NOMO-1 treated with DMSO at 0.1 percent for 48 hours (cell line): Measurements from ENCODE around the gene RGL3.
"Not testable (repeated sequence)": the region's sequence is repeated elsewhere in the genome, so short reads cannot be mapped to it uniquely, and the experiment has no call there.

ENCODE experiments used
- DNase-seq: peaks from one replicate; lab custom pipeline; 2025; ENCODE audit not compliant: unreplicated experiment; lab: John Stamatoyannopoulos, UW

RGL3 gene, protein sequence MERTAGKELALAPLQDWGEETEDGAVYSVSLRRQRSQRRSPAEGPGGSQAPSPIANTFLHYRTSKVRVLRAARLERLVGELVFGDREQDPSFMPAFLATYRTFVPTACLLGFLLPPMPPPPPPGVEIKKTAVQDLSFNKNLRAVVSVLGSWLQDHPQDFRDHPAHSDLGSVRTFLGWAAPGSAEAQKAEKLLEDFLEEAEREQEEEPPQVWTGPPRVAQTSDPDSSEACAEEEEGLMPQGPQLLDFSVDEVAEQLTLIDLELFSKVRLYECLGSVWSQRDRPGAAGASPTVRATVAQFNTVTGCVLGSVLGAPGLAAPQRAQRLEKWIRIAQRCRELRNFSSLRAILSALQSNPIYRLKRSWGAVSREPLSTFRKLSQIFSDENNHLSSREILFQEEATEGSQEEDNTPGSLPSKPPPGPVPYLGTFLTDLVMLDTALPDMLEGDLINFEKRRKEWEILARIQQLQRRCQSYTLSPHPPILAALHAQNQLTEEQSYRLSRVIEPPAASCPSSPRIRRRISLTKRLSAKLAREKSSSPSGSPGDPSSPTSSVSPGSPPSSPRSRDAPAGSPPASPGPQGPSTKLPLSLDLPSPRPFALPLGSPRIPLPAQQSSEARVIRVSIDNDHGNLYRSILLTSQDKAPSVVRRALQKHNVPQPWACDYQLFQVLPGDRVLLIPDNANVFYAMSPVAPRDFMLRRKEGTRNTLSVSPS

DNA sequence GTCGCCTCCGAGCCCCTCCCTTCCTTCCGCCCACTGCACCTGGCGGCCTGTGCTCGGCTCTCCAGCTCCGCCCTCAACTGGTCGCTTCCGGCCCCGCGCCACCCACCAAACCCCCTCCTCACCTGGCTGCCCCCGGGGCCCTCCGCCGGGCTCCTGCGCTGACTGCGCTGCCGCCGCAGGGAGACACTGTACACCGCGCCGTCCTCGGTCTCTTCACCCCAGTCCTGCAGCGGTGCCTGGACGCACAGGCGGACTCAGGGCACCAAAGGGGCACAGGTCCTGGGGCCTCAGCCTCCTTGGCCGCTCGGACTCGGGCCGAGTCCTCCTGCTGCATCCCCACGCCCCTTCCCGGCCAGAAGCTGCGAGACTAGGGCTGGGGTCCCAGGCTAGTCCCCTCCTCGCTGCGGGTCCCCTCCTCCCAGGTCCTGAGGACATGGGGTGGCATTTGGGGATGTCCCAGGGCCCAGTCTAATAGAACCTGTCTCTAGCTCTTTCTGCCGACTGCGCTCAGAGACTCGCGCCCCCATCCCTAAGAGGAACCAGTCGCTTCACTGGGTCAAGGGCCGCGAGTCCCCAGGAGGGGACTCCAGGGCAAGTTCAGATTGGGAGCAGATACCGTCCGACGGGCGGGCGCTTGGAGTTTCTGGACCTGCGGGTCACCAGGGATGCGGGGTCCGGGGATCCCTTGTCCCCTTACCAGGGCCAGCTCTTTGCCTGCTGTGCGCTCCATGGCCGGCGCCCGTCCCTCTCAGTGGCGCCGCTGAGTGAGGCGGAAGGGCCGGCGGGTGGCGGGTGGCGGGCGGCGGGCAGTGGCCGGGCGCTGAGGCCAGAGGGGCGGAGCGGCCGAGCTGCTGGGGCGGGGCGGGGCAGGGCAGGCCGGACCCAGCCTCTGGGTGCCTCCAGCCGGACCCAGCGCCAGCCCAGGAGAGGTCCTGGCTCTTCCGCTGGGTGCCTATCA lies at the start of gene RGL3:
Gene RGL3 (minus strand): TSS at position 766 of the 958 bp plus-strand sequence. CDS start 36 bp downstream, at position 730.
- no peak for DNase-seq

DNA sequence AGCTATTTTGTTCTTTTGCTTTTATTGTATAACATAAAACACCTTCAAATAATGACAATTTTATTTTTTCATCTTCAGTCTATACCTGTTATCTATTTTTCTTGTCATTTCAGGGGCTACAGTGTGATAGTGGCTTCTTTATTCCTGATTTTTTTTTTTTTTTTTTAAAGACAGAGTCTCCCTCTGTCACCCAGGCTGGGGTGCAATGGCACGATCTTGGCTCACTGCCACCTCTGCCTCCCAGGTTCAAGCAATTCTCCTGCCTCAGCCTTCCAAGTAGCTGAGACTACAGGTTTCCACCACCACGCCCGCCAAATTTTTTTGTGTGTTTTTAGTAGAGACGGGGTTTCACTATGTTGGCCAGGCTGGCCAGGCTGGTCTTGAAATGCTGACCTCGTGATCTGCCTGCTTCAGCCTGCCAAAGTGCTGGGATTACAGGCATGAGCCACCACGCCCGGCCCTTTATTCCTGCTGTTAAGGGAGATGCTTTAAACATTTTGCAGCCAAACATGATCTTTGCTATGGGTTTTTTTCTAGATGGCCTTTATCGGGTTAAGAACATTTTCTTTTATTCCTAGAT lies 49.2 kb upstream of the RGL3 start:
- not testable (repeated sequence) for DNase-seq

DNA sequence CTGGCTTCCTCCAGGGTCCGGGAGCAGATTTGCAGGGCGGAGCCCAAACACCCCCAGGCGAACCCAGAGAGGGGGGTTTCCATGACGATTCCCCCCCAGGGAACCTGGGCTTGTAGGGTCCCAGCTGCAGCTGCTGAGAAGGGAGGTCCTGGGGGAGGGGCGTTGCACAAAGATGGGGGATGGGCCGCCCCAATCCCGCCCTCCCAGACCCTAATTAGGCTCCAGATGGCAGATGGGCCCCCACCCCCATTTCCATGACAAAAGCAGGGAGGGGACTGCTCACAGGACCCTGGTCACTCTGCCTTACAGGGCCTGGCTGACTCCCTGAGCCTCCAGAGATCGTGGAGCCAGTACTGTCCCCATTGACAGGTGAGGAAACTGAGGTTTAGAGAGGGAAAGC lies 46.5 kb upstream of the RGL3 start:
- DNase-seq, result no peak

DNA sequence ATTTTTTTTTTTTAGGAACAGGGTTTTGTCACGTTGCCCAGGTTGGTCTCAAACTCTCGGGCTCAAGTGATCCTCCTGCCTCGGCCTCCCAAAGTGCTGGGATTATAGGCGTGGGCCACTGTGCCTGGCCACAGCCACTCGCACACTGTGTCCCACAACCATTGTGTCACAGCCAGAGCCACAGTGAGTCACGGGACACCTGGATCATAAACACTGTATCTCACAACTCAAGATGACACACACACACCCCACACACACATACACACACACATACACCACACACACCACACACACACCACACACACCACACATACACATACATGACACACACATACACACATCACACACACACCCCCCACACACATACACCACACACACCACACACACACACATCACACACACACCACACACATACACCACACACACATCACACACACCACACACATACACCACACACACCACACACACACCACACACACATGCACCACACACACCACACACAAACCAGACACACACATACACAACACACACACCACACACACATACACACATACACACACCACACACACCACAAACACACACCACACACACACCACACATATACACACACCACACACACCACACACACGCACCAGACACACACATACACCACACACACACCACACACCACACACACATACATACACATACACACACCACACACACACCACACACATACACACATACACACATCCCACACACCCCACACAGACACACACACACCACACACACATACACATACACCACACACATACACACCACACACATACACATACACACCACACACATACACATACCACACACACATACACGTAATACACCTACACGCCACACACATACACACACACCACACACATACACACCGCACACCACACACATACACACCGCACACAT lies 45.5 kb upstream of the RGL3 start:
- no peak for DNase-seq

DNA sequence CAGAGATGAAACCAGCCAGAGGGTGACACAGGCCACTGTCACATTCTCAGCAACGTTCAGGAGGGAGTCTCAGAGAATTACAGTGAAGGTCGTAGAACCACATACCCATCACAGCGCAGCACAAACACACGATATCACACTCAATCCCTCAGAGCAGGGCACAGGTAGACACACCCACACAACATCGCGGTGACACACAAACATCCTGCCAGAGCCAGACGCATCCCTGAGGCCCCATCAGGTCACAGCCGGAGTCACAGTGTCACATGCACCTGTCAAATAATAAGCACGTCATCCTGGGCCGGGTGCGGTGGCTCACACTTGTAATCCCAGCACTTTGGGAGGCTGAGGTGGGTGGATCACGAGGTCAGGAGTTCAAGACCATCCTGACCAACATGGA lies 44.3 kb upstream of the RGL3 start:
- no peak for DNase-seq

DNA sequence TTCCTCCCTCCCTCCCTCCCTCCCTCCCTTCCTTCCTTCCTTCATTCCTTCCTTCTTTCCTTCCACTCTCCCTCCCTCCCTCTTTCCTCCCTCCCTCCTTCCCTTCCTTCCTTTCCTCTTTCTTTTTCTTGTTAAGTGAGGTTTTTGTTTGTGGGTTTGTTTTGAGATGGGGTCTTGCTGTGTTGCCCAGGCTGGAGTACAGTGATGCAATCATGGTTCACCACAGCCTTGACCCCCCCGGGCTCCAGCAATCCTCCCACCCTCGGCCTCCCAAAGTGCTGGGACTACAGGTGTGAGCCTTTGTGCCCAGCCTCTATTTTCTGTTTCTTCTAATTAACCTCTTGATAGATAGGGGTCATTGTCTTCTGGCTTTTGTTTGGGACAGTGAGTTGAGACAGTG lies 42.3 kb upstream of the RGL3 start:
- DNase-seq, result no peak

DNA sequence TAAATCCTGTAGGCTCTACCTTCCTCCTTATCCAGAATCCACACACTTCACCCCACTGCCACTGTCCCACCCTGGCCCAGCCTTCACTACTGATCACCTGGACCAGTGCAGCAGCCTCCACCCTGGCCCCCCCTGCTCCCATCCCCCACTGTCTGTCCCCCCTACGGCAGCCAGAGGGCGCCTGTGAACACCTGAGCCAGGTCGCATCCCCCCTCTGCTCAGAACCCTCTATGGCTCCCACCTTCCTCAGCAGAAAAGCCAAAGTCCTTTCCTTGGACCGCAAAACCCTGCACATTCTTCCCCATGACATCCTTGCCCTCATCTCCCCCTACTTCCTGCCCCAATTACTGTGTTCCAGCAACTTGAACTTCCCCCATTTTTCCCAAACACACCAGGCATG lies 41.1 kb upstream of the RGL3 start:
- no peak for DNase-seq

DNA sequence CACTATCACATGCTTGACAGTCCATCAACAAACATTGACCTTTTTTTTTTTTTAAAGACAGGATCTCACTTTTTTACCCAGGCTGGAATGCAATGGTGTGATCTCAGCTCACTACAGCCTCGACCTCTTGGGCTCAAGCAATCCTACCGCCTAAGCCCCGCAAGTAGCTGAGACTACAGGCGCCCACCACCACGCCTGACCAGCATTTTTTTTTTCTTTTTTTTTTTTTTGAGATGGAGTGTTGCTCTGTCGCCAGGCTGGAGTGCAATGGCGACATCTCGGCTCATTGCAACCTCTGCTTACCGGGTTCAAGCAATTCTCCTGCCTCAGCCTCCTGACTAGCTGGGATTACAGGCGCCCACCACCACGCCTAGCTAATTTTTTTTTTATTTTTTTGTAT lies 39.8 kb upstream of the RGL3 start:
- DNase-seq, result not testable (repeated sequence)

DNA sequence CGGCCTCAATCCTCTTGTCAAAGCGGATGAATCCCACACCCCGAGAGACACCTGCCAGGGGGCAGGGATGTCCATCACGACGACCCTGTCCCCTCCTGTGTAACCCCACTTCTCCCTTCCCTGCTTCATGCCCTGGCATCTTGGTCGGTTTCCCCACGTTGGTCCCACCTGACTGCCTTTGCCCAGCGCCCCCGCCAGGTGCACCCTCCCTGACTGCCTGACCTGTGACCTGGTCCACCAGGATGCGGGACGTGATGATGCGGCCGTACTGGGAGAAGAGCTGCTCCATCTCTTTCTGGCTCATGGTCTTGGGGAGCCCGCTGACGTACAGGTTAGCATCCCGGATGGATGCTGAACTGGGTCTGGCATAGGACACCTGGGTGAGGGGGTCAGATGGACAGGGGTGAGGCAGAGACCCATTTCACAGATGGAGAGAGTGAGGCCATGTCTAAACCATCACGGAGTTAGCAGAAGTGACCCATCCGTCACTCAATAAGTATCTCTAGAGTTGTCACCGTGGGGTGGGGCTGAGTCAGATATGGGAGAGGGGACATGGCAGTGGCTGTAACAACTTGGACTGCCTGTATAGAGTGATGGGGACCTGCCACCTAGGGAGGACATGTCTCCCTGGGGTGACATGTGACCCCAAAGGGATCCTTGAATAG lies 39.3 kb upstream of the RGL3 start:
- DNase-seq, result no peak

DNA sequence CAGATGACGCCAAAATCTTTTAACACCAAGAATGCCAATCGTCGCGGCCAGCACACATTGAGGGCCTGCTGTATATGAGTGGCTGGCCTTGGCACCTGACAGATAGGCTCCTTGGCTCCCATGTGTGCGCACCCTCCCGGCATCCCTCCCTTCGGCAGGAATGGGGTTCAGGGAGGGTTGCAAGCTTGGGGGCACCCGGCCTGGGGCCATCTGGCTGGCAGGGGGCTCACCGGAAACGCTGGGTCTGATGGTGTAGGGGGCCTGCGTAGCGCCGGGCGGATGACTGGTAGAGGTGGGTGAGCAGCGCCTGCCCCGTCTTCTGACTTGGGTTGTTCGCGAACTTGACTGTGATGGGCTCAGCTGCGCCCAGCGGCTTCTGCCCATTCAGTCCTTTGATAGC lies 38.7 kb upstream of the RGL3 start:
- no peak for DNase-seq

DNA sequence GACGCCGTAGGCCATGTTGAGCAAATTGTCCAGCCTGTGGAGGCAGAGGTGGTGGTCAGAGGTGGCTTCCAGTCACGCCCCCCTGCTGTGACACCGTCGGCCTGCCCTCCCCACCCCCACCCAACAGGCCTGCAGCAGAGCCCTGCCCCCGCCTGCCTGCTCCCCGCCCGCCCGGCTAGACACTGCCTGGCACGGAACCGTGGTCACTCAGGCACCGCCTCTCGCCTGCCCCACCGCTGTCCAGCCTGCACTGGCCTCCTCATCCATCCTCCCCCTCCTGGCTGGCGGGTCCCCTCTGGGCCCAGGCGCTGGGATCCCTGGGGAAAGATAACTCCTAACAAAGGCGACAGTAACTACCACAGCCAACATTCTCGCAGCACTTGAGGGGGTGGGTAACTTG lies 38.0 kb upstream of the RGL3 start:
- DNase-seq, result no peak

DNA sequence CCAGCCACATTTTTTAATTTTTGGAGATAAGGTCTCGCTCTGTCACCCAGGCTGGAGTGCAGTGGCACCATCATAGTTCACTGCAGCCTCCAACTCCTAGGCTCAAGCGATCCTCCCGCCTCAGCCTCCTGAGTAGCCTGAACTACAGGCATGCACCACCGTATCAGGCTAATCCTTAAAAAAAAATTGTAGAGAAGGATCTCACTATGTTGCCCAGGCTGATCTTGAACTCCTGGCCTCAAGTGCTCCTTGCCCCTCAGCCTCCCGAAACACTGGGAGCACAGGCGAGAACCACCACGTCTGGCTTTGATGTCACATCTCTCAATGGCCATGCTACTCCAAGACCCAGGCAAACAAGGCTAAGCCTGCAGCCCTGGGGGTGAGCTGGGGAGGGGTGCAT lies 37.5 kb upstream of the RGL3 start:
- DNase-seq, result no peak

DNA sequence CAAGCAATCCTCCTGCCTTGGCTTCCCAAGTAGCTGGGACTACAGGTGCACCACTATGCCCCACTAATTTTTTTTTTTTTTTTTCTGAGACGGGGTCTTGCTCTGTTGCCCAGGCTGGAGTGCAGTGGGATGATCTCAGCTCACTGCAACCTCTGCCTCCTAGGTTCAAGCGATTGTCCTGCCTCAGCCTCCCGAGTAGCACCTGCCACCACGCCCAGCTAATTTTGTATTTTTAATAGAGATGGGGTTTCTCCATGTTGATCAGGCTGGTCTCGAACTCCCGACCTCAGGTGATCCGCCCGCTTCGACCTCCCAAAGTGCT lies 36.1 kb upstream of the RGL3 start:
- not testable (repeated sequence) for DNase-seq

DNA sequence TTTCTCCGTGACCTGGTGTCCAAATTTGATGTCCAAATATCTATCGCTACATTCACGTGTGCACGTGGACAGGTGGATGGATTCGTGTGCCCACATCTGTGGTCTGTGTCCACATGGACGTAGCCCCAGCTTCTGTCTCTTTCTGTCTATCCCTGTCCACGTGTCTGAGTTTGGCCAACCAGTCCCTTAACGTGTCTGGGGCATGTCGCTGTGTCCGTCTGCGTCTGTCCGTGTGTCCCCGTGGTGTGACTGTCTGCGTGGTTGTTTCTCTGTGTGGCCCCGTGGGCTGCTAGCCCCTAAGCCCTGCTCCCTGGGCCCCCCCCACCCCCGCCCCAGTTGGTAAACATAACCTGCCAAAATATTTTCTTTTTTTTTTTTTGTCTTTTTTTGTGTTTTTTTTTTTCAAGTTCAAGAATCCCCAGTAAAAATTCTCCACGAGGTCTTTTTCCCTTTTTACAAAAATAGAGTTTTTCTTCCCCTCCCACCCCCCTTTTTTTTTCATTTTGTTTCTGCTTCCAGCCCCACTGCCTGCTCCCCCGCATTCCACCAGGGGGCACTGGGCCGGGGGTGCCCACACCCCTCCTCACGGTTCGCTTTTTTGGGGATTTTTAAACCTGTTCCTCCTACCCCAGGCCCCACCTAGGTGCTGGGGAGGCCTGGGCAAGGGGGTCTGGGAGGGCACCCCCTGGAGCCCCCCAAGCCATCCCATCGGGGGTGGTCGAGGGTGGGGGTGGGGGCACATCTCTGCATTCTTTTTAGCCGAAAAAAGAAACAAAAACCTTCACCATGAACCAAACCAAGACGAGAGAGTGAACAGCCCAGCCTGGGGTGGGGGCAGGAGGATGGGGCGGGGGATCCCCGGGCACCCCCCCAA lies 34.6 kb upstream of the RGL3 start:
- DNase-seq, result no peak

DNA sequence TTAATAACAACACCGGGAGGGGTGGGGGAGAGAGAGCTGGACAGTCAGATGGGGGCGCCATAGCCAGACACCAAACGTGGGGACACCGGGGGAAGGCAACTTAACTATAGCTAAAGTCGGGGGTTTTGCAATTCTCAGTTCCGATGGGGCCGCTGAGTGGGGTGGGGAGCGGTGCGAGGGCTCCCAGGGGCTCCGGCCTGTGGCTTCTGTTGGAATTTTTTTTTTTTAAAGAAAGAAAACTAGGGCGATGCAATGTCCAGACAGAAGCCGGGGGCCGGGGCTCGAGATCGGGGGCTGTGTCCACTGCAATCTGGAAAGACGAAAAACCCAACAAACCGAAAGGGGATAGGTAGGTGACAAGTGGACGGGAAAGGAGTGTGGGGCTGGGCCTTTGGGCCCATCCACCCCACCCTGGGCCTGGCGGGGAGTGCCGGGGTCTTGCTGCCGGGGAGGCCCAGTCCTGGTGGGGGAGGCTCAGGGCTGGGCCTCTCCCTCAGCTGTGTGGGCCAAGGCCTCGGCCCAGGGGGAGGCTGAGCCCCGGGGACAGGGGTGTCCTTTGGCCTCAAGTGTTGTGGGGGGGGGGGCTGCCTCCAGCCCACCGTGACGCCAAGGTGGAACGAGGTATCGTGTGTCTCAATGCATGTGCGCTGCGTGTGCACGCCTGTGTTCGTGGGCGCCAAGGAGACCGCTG lies 33.7 kb upstream of the RGL3 start:
- DNase-seq, result no peak

DNA sequence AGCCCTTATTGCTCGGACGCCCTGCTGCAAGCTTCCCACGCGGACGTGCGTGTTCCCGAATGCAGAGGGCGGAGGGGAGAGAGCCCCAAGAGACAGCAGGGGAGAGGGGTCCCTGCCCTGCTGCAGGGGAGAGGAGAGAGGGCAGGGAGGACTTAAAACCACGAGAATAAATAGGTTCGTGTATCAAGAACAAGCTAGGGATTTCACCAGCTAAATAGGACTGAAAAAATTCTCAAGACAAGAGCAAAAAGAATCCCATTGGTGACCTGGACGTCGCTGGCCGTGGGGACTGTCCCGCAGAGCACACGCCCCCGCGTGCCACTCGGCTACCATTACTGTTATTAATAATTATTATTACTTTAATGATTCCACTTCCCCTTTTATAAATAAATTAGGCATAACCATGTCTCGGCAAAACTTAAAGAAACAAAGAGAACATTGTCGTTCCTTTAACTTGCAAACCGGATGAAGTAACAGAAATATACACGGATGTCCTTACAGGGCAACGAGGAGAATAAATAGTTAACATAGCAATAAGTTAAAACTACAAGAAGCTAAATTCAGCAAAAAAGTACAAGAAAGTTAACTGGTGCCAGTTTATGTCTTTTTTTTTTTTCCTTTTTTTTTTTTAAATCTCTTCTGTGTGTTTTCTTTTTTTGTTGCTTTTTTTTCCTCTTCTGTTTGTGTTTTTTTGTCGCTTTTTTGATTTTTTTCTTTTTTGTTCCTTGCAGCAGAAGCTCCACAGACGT lies 32.9 kb upstream of the RGL3 start:
- no peak for DNase-seq

DNA sequence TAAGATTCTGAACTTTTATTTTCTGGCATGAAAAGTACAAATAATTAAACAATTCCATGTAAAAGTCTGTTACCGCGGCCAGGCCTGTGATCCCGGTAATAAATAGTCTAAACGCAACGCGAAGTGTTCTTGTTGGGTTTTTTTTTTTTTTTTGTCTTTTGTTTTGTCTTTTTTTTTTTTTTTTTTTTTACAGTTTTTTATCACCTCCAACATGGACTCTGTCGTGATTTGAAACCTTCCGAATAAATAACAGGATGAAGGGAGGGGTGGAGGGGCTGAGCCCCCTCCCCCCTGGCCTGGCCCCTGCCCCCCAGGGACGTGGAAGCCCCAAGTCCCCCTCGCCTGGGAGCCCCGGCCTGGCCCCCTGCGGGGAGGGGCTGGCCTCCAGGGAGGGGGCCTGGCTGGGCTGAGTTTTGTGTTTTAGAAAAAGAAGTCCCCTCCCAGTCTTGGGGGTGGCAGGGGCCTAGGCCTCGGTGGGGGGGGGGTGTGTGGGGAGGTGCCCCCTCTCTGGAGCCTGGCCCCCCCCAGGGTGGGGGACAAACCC lies 32.3 kb upstream of the RGL3 start:
- no peak for DNase-seq
